GM21515 (cell line): Measurements from ENCODE around the gene SYK.

Source experiments
- ATAC-seq: cut with Tn5 transposase; IDR thresholded peaks from one replicate; pipeline ENCODE4 v1.9.1; 2021; ENCODE audit not compliant: unreplicated experiment

SYK gene

DNA sequence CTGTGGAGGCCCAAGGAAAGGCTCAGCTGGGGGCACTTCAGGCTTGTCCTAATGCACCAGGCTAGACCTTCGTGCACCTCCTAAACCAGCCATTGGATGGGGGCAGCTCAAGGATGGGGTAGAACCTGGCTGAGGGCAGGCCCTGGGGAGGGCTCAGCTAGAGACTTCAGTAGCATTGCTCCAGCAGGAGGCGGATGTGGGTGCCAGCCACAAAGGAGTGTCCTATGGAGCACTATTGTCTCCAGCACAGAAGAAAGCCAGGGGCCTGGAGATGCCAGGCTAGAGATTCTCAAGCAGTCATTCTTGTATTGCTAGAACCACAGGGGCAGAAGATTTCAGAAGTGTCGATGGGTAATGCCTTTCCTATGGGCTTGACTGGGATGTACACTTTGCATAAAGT lies 131.8 kb downstream of the SYK start:
- no peak for ATAC-seq

DNA sequence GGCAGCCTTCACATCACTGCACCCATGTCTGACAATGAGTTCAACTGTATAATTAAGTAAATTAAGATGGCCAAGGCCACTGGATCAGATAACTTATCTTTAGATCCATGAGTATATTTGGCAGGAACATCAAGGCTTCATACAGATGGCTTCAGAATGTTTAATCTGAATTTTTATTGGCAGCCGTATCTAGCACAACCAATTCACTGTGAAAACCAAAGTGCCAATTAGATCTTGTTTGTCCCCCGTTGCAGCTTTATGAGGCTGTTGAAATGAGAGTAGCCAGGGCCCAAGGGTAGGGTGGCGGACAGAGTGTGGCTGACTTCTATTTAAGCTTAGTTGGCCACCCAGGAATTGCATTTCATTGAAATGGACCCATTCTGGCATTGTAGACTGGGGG lies 137.7 kb downstream of the SYK start:
- no peak for ATAC-seq

DNA sequence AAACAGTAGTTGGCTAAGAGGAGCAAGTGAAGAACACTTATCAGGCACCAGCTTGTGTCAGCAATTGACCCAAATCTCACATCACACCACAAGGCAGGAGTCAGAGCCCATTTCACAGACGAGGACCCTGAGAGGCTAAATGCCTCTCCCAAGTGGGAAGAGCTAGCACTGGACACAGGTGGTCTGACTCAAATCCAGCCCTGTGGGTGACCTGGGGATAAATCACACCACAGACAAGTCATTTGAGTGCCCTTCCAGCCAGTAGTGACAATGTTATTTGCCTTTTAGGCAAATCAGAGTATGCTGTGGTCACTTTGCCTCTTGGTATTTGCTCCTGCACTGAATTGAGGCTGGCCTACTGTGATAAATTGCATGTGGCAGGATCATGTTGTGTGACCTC lies 138.7 kb downstream of the SYK start:
- no peak for ATAC-seq

DNA sequence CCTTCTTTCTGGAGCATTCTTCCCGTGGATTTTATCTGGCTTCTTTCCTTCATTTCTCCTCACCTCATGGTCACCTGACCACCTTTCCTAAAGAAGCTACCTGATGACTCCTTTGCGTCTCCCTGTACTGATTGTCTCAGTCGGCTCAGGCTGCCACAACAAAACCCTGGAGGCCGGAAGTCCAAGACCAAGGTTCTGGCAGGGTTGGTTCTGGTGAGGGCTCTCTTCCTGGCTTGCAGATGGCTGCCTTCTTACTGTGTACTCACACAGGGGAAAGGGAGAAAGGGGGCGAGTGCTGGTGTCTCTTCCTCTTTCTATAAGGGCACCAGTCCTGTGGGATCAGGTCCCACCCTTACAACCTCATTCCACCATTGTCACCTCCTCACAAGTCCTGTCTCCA lies 140.0 kb downstream of the SYK start:
- ATAC-seq = no peak

DNA sequence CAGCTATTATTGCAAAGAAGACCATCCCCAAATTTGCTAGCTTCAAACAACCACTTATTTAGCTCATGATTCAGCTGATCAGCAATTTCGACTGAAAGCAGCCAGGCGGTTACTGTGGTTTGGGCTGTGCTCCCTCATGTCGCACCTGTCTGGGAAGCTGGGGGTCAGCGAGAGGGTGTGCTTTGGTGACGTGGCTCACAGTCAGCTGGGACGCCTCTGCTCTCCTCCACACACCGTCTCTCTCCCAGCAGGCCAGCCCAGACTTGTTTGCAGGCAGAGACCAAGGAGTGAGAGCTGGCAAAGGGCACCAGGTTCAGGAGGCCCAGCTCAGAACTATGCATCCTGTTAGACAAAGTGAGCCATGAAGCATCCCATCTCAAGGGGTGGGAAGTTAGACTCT lies 140.9 kb downstream of the SYK start:
- peak; percentile 44 for ATAC-seq

GRCh38 chr9:90943341-90943740 lies 141.7 kb downstream of the SYK start:
- no peak for ATAC-seq

DNA sequence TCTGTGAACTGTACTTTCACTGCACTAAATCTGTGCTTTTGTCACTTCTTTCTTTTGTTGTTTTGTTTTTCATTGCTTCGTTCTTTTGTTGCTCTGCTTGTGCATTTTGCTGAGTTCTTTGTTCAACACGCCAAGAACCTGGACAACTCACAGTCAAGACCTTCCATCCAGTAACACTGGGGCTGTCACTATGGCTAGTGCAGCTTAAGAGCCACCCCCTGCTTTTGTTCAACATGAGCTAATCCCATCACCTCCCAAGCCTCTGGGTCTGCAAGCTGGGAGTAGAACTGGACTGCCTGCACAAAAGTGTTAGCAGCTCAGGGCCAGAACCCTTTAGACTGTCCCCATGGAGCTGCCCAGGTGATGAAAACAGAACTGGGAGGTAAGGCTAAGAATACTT lies 143.7 kb downstream of the SYK start:
- ATAC-seq = no peak

GRCh38 chr9:90946982-90947381 lies 145.4 kb downstream of the SYK start:
- no peak for ATAC-seq
